Measurements from ENCODE around the gene UBA1. TPM values are rescaled to one million over a fixed set of nuclear protein-coding genes. Genes with fewer than 3 reads are reported as not detected.

UBA1 gene
- total and polyA plus RNA-seq, 7 donors: 72.7 to 126 (median 81.1) TPM

DNA sequence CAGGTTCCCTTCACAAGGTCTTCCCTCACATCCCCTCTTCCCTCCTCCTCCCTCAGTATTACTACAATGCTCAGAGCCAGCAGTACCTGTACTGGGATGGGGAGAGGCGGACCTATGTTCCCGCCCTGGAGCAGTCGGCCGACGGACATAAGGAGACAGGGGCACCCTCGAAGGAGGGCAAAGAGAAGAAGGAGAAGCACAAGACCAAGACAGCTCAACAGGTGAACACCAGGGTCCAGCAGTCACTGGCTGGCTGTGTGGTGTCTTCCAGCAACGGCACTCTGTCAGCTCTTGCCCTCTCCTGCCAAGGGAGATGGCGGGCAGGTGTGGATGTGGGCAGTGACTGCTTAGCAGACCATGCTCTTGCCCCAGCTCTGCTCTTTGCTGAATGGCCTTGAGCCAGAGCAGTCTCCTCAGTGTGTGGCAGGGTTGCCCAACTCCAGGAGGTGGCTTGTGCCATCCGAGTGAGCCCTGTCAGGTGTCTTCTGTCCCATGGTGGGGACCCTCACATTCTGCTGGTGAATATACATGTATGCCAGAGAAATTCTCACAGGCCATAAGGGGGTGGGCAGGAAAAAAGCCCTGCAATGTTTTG, 11.4 kb upstream of the UBA1 start:
- TF ChIP-seq EP300 (IDR thresholded peaks at IDR 0.05) (no peak), CTCF (IDR thresholded peaks at IDR 0.05) (no peak), POLR2AphosphoS5 (IDR thresholded peaks at IDR 0.05) (no peak), POLR2A (IDR thresholded peaks at IDR 0.05) (no peak)
- peaks cover 0 to 11% (median 4%) of the 10 kb centered on the region in 4 donors for H3K4me1 ChIP-seq
- H3K4me3 ChIP-seq: no peak overlapping the region
- 91 to 95% methylated on average over 9 of the region's 9 CpGs for WGBS, 2 donors
- H3K9me3 ChIP-seq: no peaks in the 10 kb centered on the region
- H3K27me3 ChIP-seq: no peaks in the 10 kb centered on the region
- H3K36me3 ChIP-seq: peaks cover 5 to 83% (median 27%) of the 10 kb centered on the region in 4 donors
- DNase-seq: no peak
- no peak overlapping the region for H3K27ac ChIP-seq
- intact Hi-C loops (cut with DNase I): no loop called here

GRCh38 chrX:47184486-47184885, 9.1 kb upstream of the UBA1 start:
- WGBS, 2 donors: 94 to 97% methylated on average over 4 of the region's 4 CpGs
- no peak for DNase-seq
- peaks cover 5 to 66% (median 27%) of the 10 kb centered on the region in 4 donors for H3K36me3 ChIP-seq
- TF ChIP-seq POLR2A (IDR thresholded peaks at IDR 0.05) (no peak), CTCF (IDR thresholded peaks at IDR 0.05) (no peak), POLR2AphosphoS5 (IDR thresholded peaks at IDR 0.05) (no peak), EP300 (IDR thresholded peaks at IDR 0.05) (no peak)
- H3K27me3 ChIP-seq: no peaks in the 10 kb centered on the region
- H3K27ac ChIP-seq: no peak overlapping the region
- intact Hi-C loops (cut with DNase I): no loop called here
- H3K4me1 ChIP-seq: peaks cover 0 to 3% (median 0%) of the 10 kb centered on the region in 4 donors
- H3K4me3 ChIP-seq: no peak overlapping the region
- no peaks in the 10 kb centered on the region for H3K9me3 ChIP-seq

GRCh38 chrX:47185241-47185640, 8.4 kb upstream of the UBA1 start:
- no peak for DNase-seq
- peaks cover 0 to 1% (median under 1%) of the 10 kb centered on the region in 4 donors for H3K4me1 ChIP-seq
- no peaks in the 10 kb centered on the region for H3K27me3 ChIP-seq
- WGBS, 2 donors: 95 to 96% methylated on average over 17 of the region's 17 CpGs
- no peak overlapping the region for H3K4me3 ChIP-seq
- intact Hi-C loops (cut with DNase I): no loop called here
- TF ChIP-seq POLR2A (IDR thresholded peaks at IDR 0.05) (no peak), POLR2AphosphoS5 (IDR thresholded peaks at IDR 0.05) (no peak)
- H3K27ac ChIP-seq: no peak overlapping the region
- no peaks in the 10 kb centered on the region for H3K9me3 ChIP-seq
- H3K36me3 ChIP-seq: peaks cover 5 to 60% (median 27%) of the 10 kb centered on the region in 4 donors

DNA sequence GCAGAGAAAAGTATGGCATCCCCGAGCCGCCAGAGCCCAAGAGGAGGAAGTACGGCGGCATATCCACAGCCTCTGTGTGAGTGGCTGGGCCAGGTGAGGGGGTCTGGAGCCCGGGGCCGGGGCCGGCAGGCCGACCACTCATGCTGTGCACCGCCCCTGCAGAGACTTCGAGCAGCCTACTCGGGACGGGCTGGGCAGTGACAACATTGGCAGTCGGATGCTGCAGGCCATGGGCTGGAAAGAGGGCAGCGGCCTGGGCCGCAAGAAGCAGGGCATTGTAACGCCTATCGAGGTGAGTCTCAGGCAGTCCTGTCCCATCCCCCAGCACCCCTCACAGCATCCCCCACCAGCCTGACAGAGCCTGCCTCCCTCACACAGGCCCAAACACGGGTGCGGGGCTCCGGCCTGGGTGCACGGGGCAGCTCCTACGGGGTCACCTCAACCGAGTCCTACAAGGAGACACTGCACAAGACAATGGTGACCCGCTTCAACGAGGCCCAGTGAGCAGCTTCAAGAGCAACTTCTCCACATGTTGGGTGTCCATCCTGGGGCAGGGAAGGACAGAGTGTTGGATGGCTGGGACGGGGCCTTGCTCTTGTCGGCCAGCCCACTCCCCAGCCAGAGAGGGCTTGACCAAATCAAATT, 7.4 kb upstream of the UBA1 start:
- no peaks in the 10 kb centered on the region for H3K27me3 ChIP-seq
- H3K36me3 ChIP-seq: peaks cover 3 to 50% (median 21%) of the 10 kb centered on the region in 4 donors
- TF ChIP-seq POLR2AphosphoS5 (IDR thresholded peaks at IDR 0.05): no peak
- no peak for TF ChIP-seq EP300 (IDR thresholded peaks at IDR 0.05)
- TF ChIP-seq POLR2A (IDR thresholded peaks at IDR 0.05): no peak
- no peak for TF ChIP-seq CTCF (IDR thresholded peaks at IDR 0.05)
- H3K27ac ChIP-seq: no peak overlapping the region
- no peak for DNase-seq
- 92 to 96% methylated on average over 27 of the region's 27 CpGs for WGBS, 2 donors
- H3K9me3 ChIP-seq: no peaks in the 10 kb centered on the region
- peaks cover 0 to 5% (median 2%) of the 10 kb centered on the region in 4 donors for H3K4me1 ChIP-seq
- intact Hi-C loops (cut with DNase I): no loop called here
- H3K4me3 ChIP-seq: no peak overlapping the region

- Histone ChIP-seq H3K4me3 (no peak overlapping the region), H3K36me3 (peaks cover 0 to 41% (median 12%) of the 10 kb centered on the region in 4 donors), H3K27me3 (no peaks in the 10 kb centered on the region), H3K9me3 (no peaks in the 10 kb centered on the region), H3K4me1 (peaks cover 0 to 13% (median 2%) of the 10 kb centered on the region in 4 donors), H3K27ac (no peak overlapping the region)
- DNase-seq: no peak
- WGBS, 2 donors: 87% methylated on average over 4 of the region's 4 CpGs
- TF ChIP-seq CTCF (IDR thresholded peaks at IDR 0.05) (no peak), POLR2AphosphoS5 (IDR thresholded peaks at IDR 0.05) (no peak), EP300 (IDR thresholded peaks at IDR 0.05) (no peak), POLR2A (IDR thresholded peaks at IDR 0.05) (no peak)
- intact Hi-C loops (cut with DNase I): no loop called here
These were observed 6.4 kb upstream of the UBA1 start for GRCh38 chrX:47187106-47187677.
